Neural progenitor cell (in vitro differentiated cells): ENCODE measurements around the gene FGD3.

Experiments
- EZH2 ChIP-seq: fragments of 200-600 bp; sonication (generic); IDR thresholded peaks from 2 replicates; pipeline ENCODE4 v1.6.1; 2017; ENCODE audit warnings: antibody characterized with exemption, mild to moderate bottlenecking, moderate library complexity
- TF ChIP-seq, protein P1 (sequence below): fragments of 200-600 bp; sonication (generic); IDR thresholded peaks from 2 replicates; pipeline ENCODE4 v1.5.1; 2017; ENCODE audit warnings: antibody characterized with exemption, mild to moderate bottlenecking

DNA sequence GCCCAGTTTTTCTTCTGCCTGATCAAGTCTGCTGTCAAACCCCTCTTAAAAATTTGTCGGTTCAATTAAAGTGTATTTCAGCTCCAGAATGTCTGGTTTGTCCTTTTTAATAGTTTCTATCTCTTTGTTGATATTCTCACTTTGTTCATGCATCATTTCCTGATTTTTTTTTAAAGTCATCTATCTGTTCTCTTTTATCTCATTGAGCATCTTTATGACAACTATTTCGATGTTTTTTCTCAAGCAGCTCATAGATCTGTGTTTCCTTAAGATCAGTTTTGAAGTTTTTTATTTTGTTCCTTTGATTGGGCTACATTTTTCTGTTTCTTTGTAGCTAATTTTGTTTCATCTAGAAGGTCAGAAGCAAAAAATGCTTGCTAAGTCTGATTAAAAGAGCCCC, 53.7 kb downstream of the FGD3 start:
- TF ChIP-seq EZH2: no peak
- TF ChIP-seq, protein P1, sequence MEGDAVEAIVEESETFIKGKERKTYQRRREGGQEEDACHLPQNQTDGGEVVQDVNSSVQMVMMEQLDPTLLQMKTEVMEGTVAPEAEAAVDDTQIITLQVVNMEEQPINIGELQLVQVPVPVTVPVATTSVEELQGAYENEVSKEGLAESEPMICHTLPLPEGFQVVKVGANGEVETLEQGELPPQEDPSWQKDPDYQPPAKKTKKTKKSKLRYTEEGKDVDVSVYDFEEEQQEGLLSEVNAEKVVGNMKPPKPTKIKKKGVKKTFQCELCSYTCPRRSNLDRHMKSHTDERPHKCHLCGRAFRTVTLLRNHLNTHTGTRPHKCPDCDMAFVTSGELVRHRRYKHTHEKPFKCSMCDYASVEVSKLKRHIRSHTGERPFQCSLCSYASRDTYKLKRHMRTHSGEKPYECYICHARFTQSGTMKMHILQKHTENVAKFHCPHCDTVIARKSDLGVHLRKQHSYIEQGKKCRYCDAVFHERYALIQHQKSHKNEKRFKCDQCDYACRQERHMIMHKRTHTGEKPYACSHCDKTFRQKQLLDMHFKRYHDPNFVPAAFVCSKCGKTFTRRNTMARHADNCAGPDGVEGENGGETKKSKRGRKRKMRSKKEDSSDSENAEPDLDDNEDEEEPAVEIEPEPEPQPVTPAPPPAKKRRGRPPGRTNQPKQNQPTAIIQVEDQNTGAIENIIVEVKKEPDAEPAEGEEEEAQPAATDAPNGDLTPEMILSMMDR: no peak
